GM12892 (cell line): ENCODE measurements around the gene ACTA2.

Experiments
- POLR2A ChIP-seq: IDR thresholded peaks from 2 replicates; pipeline ENCODE4 v1.6.1; 2011; ENCODE audit warnings: low read depth, low read length, control low read depth
- POLR2AphosphoS5 ChIP-seq: IDR thresholded peaks from 2 replicates; pipeline ENCODE4 v1.6.1; 2011; ENCODE audit warnings: low read depth, low read length, control low read depth
- TAF1 ChIP-seq: IDR thresholded peaks from 2 replicates; pipeline ENCODE4 v1.6.1; 2011; ENCODE audit warnings: low read depth, mild to moderate bottlenecking, control low read depth, low read length, borderline replicate concordance

GRCh38 chr10:88918191-88918905 is 34.2 kb downstream of the ACTA2 start:
- no peak for TF ChIP-seq POLR2AphosphoS5
- no peak for TF ChIP-seq POLR2A
- no peak for TF ChIP-seq TAF1
